ENCODE data around the gene FAM3D.
"Not testable (repeated sequence)": the region's sequence is repeated elsewhere in the genome, so short reads cannot be mapped to it uniquely, and the experiment has no call there.

Gene FAM3D, protein sequence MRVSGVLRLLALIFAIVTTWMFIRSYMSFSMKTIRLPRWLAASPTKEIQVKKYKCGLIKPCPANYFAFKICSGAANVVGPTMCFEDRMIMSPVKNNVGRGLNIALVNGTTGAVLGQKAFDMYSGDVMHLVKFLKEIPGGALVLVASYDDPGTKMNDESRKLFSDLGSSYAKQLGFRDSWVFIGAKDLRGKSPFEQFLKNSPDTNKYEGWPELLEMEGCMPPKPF

DNA sequence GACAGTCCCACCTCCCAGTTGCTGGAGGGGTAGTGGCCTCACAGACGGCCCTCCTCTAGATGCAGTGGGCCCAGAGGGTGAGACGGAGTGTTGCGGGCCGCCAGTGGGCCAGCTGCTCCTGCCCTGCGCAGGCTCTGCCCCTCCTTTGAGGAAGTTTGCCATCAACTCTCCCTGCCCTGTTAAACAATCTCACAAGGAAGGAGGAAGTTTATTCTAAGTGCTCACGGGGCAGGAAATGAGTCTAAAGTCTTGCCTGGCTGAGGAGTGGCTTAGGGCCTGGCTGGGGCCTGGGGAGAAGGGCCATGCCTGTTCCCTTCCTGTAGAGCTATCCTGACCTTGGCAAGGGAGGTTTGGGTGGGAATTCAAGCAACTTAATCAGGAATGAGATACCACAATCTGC, at the start of gene FAM3D:
Gene FAM3D (minus strand): TSS at position 92 of the 400 bp plus-strand sequence. CDS start 11,211 bp downstream, outside the sequence.
- DNase-seq = no peak

- DNase-seq = no peak
Observed at GRCh38 chr3:58713715-58714401, 47.3 kb upstream of the FAM3D start.

- DNase-seq = no peak
Observed at GRCh38 chr3:58711871-58712270, 45.3 kb upstream of the FAM3D start.

GRCh38 chr3:58708983-58709382, 42.4 kb upstream of the FAM3D start:
- DNase-seq = not testable (repeated sequence)

DNA sequence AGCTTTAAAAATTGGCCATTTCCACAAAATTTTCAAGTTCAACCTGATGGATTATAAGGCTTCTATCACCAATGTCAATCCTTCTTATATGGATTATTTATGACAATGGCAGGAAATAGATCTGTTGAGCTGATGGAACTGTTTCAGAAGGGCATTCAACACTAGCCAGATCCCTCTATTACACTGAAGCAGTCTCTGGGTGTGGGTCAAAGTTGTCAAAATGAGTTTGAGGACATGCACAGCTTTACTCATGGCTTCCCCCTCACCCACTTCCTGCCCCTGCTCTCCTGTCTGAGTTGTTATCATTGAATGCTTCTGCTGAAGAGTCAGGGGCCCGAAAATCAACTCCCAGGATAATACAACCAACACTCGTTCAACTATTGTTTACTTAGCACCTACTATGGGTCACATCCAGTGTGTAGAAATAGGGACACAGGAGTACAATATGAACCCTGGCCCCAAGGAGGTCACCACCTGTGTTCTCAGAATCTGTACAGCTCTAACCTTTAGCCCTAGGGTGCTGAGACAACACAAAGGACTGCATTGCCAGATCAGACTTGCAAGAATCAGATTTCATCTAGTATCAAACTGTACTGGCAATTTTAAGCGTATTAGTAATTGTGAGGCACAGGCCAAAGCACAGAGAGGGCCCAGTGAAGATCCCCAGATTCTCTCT, 41.7 kb upstream of the FAM3D start:
- DNase-seq = no peak

DNA sequence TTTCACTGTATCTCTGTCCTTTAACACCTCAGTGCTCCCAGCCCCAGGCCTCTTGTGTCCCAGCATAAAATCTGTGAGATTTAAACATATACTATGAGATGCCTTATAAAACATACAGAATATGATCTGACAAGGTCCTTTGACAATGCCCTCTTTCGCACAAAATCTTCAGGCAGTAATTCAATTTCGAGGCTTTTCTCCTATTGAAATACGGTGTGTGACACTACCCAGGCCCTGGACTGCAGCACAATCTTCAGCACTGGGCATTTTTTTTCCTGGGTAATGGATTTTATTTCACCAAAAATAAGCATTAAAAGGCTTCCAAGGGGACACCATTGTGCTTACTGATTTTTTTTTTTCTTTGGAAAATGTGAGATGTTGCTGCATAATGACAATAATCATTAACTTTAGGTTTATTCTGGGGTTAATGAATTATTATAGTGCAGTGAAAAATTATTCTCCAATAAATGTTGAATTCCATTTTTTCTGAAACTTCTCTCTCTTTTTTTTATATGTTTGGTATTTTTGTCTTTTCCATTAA, 40.9 kb upstream of the FAM3D start:
- DNase-seq = no peak

GRCh38 chr3:58706395-58707167, 40.0 kb upstream of the FAM3D start:
- no peak for DNase-seq

DNA sequence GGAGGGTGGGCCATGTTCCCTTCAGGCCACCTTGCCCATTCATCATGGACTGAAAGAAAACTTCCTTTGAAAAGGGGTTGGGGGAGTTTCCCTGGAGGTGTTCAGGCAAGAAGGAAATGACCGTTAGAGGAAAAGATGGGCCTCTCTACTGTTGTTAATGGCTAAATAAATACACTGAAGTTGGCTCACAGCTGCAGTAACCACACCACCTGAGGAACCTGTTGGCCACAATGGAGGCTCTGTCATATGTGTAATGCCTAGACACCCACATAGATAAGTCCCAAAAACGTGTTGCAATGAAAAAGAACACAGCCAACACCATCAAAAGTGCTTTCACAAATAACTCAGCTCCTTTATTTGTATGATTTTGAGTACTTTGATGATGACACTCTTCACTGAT, 38.2 kb upstream of the FAM3D start:
- DNase-seq = peak; percentile 3

- not testable (repeated sequence) for DNase-seq
Observed at GRCh38 chr3:58704304-58704703, 37.7 kb upstream of the FAM3D start.

GRCh38 chr3:58698246-58698645, 31.7 kb upstream of the FAM3D start:
- no peak for DNase-seq

- DNase-seq = no peak
Observed at GRCh38 chr3:58697561-58697960, 31.0 kb upstream of the FAM3D start.

DNA sequence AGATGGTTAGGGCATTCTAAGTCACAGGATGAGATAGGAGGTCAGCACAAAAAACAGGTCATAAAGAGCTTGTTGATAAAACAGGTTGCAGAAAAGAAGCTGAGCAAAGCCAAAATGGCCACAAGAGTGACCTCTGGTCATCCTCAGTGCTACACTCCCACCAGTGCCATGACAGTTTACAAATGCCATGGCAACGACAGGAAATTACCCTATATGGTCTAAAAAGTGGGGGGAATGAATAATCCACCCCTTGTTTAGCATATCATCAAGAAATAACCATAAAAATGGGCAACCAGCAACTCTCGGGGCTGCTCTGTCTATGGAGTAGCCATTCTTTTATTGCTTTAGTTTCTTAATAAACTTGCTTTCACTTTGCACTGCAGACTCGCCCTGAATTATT, 30.2 kb upstream of the FAM3D start:
- DNase-seq = not testable (repeated sequence)

GRCh38 chr3:58696093-58696492, 29.5 kb upstream of the FAM3D start:
- DNase-seq = no peak

DNA sequence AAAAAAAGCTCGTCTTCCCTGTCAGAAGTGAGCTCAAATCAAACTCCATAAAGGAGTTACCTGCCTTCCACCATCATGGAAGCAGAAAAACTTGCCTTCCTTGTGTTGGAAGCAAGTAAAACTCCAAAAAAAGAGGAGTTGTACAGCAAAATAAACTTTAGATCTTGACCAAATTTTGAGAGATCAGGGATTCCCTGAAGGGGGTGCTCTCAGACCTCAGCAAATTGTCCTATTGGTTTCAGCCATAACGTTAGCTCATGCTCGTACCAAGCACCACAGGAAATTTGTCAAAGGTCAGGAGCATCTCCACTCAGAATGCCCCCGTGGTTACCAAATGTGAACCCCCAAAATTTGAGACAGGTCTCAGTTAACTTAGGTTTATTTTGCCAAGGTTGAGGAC, 28.7 kb upstream of the FAM3D start:
- not testable (repeated sequence) for DNase-seq

GRCh38 chr3:58693940-58694850, 27.6 kb upstream of the FAM3D start:
- DNase-seq = no peak

GRCh38 chr3:58692484-58692883, 25.9 kb upstream of the FAM3D start:
- no peak for DNase-seq

- no peak for DNase-seq
Observed at GRCh38 chr3:58691997-58692396, 25.4 kb upstream of the FAM3D start.

DNA sequence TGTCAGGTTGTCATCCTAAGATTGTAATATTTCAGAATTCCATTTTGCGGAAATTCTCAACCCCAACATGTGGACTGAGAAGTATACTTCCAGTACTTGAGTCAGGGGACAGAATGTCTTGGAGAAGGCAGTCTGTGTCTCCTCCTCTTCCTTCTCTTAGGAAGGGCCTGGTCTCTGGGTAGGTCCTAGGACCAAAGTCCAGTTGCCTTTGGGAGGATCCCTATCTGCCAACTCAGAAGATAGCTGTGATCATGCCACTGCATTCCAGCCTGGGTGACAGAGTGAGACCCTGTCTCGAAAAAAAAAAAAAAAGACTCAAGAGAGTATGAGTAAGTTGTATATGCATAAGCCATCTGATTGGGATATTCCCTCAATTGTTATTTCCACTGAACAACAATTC, 23.9 kb upstream of the FAM3D start:
- DNase-seq = no peak

GRCh38 chr3:58688574-58688973, 22.0 kb upstream of the FAM3D start:
- no peak for DNase-seq

DNA sequence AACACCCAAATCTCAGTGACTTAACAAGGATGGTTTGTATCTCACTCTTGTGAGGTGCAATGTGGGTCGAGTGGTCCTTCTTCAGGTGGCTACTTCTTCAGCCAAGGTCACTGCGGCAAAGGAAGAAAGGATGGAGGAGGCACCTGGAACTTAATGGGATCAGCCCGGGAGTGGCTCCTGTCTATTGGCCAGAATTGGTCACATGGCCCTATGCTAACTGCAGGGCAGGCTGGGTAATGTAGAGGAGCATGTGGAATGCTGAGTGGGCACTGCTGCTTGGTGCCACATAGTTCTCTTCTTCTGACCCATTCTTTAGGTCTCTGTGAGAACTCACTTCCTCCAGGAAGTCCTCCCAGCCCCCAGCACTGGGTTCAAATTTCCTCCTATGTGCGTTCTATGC, 20.3 kb upstream of the FAM3D start:
- DNase-seq = no peak

DNA sequence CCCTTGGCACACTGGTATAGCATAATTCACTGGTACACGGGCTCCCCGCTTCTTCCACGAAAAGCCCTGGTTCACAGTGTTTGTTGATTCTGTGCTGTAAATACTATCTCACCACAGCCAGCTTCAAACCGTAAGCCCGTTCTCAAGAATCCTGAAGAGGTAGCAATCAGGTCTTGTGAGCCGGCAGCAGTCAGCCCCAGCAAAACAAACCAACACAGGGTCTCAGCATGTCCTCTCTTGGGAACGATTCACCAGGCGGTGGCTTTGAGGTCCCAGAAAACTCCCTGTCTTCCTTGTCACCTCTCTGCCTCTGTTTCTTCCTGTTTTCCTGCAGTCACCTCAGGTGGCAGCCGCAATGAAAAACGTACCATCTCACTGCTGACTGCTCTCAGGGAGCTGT, 19.1 kb upstream of the FAM3D start:
- no peak for DNase-seq

DNA sequence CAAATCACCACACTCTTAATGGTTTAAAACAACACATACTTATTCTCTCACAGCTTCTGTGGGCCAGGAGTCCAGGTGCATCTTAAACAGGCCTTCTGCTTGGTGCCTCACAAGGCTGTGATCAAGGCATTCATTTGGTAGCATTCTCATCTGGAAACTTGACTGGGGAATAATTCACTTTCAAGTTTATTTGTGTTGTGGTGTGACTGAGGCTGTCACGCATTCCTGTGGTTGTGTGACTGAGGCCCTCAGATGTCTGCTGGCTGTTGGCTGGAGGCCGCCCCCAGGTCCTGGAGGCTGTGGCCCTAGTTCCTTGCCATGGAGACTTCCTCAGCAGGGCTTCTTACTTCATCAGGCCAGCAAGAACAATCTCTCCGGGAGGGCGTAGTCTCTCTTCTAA, 16.9 kb upstream of the FAM3D start:
- no peak for DNase-seq

Data from NCI-H748 treated with DMSO at 0.1 percent for 48 hours (cell line).